ENCODE results near the gene NAT10. TPM values are rescaled to one million over a fixed set of nuclear protein-coding genes. Genes with fewer than 3 reads are reported as not detected.

NAT10 gene
- total RNA-seq, 1 experiment from 2014 or later, result 91.4 TPM

DNA sequence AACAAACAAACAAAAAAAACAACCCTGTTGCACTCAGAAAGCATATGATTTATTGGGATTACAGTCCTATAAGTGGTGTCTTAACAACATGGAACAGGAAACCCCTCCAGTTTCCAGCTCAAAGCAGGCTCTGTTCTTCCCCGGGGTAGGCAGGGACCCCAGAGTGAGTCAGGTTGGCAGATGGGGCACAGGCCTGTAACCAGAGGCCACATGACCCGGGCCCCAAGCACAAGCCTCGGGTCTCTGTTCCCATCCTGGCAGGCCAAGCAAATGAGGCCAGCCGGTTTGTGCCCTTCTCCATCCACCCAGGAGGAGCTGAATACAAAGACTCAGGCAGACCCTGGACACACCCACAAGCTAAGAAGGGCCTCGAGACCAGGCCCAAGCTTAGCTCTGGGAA is 75.8 kb downstream of the NAT10 start:
- CTCF ChIA-PET, result interaction anchor here (0.9 kb wide), 1 partner anchor 159 kb away, joined by 3 read pairs; no protein-coding TSS in a partner anchor
- BruUV-seq (replicated peaks), result no TSS peak
- no peaks in the 10 kb centered on the region for H3K27me3 Mint-ChIP-seq (ENCODE audit: insufficient read depth, unreplicated experiment)
- Histone ChIP-seq H3K4me3 (ENCODE audit: low read depth, low read length) (no peak overlapping the region), H3K9me3 (no peaks in the 10 kb centered on the region), H3K4me1 (no peaks in the 10 kb centered on the region), H3K27me3 (replicated peaks; ENCODE audit: control insufficient read depth, insufficient read depth, low read length) (no peaks in the 10 kb centered on the region), H3K36me3 (ENCODE audit: control insufficient read depth, insufficient read depth, low read length) (no peaks in the 10 kb centered on the region)
- H3K4me1 Mint-ChIP-seq (ENCODE audit: low read depth, unreplicated experiment), result no peaks in the 10 kb centered on the region
- intact Hi-C loops (cut with micrococcal nuclease; ENCODE audit: unreplicated experiment), result no loop called here
- H3K36me3 Mint-ChIP-seq (ENCODE audit: insufficient read depth, unreplicated experiment), result no peaks in the 10 kb centered on the region
- H3K9me3 Mint-ChIP-seq (ENCODE audit: unreplicated experiment), result no peaks in the 10 kb centered on the region
- H3K27ac Mint-ChIP-seq (ENCODE audit: unreplicated experiment), result no peak overlapping the region
- POLR2A ChIA-PET, result no interaction called here
- DNase-seq, result no peak
- H3K4me3 Mint-ChIP-seq (ENCODE audit: unreplicated experiment), result no peak overlapping the region
- no peak for TF ChIP-seq CTCF (IDR thresholded peaks at IDR 0.05; ENCODE audit: insufficient read depth in 1 of 2, low read depth in 1 of 2, low read length in 1 of 2, severe bottlenecking in 1 of 2, unreplicated experiment in 1 of 2)

DNA sequence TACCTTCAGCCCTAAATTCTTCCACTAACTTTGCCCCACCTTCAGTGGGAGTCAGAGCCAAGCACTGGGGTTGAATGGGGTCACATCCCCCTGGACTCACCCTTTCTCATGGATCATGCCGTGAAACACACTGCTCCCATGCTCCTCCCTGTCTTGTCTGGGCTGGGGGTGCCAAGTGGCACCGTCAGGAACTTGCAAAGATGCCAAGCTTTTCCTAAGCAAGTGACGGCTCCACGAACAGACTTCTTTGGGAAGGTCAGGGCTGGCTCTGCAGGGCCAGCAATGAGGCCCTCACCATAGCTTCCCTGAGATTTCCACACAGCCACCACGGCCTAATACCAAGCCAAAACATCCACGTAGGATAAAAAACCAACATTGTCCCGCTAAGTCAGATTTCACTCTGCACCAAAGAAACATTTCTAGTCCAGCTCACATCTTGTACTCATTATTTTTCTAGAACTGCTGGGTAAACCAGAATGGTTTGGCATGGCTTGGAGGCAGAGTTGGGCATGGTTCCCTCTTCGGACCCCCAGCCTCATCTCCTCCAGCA is 76.5 kb downstream of the NAT10 start:
- H3K9me3 Mint-ChIP-seq (ENCODE audit: unreplicated experiment), result no peaks in the 10 kb centered on the region
- H3K4me3 Mint-ChIP-seq (ENCODE audit: unreplicated experiment), result no peak overlapping the region
- intact Hi-C loops (cut with micrococcal nuclease; ENCODE audit: unreplicated experiment), result no loop called here
- no peaks in the 10 kb centered on the region for H3K4me1 Mint-ChIP-seq (ENCODE audit: low read depth, unreplicated experiment)
- H3K4me1 ChIP-seq, result no peaks in the 10 kb centered on the region
- no peak overlapping the region for H3K4me3 ChIP-seq (ENCODE audit: low read depth, low read length)
- TF ChIP-seq CTCF (IDR thresholded peaks at IDR 0.05; ENCODE audit: insufficient read depth in 1 of 2, low read depth in 1 of 2, low read length in 1 of 2, severe bottlenecking in 1 of 2, unreplicated experiment in 1 of 2), result no peak
- no peak overlapping the region for H3K27ac Mint-ChIP-seq (ENCODE audit: unreplicated experiment)
- H3K27me3 ChIP-seq (replicated peaks; ENCODE audit: control insufficient read depth, insufficient read depth, low read length), result no peaks in the 10 kb centered on the region
- POLR2A ChIA-PET, result no interaction called here
- no TSS peak for BruUV-seq (replicated peaks)
- H3K36me3 Mint-ChIP-seq (ENCODE audit: insufficient read depth, unreplicated experiment), result no peaks in the 10 kb centered on the region
- no peaks in the 10 kb centered on the region for H3K27me3 Mint-ChIP-seq (ENCODE audit: insufficient read depth, unreplicated experiment)
- H3K36me3 ChIP-seq (ENCODE audit: control insufficient read depth, insufficient read depth, low read length), result no peaks in the 10 kb centered on the region
- H3K9me3 ChIP-seq, result no peaks in the 10 kb centered on the region
- CTCF ChIA-PET, result interaction anchor here (1.2 kb wide), 1 partner anchor 8 kb away, joined by 5 read pairs; no protein-coding TSS in a partner anchor
- DNase-seq, result no peak

GRCh38 chr11:34182425-34182824 is 77.0 kb downstream of the NAT10 start:
- H3K36me3 ChIP-seq (ENCODE audit: control insufficient read depth, insufficient read depth, low read length), result no peaks in the 10 kb centered on the region
- no peaks in the 10 kb centered on the region for H3K27me3 Mint-ChIP-seq (ENCODE audit: insufficient read depth, unreplicated experiment)
- no peaks in the 10 kb centered on the region for H3K27me3 ChIP-seq (replicated peaks; ENCODE audit: control insufficient read depth, insufficient read depth, low read length)
- no peaks in the 10 kb centered on the region for H3K4me1 ChIP-seq
- no TSS peak for BruUV-seq (replicated peaks)
- no peak overlapping the region for H3K4me3 ChIP-seq (ENCODE audit: low read depth, low read length)
- H3K27ac Mint-ChIP-seq (ENCODE audit: unreplicated experiment), result no peak overlapping the region
- ChIA-PET CTCF (interaction anchor here (1.2 kb wide), 1 partner anchor 8 kb away, joined by 5 read pairs; no protein-coding TSS in a partner anchor), POLR2A (no interaction called here)
- intact Hi-C loops (cut with micrococcal nuclease; ENCODE audit: unreplicated experiment), result no loop called here
- H3K36me3 Mint-ChIP-seq (ENCODE audit: insufficient read depth, unreplicated experiment), result no peaks in the 10 kb centered on the region
- no peaks in the 10 kb centered on the region for H3K9me3 Mint-ChIP-seq (ENCODE audit: unreplicated experiment)
- H3K9me3 ChIP-seq, result no peaks in the 10 kb centered on the region
- H3K4me3 Mint-ChIP-seq (ENCODE audit: unreplicated experiment), result no peak overlapping the region
- no peak for TF ChIP-seq CTCF (IDR thresholded peaks at IDR 0.05; ENCODE audit: insufficient read depth in 1 of 2, low read depth in 1 of 2, low read length in 1 of 2, severe bottlenecking in 1 of 2, unreplicated experiment in 1 of 2)
- H3K4me1 Mint-ChIP-seq (ENCODE audit: low read depth, unreplicated experiment), result no peaks in the 10 kb centered on the region
- no peak for DNase-seq

Data from Caco-2 (cell line).